KG1 (cell line): ENCODE data around the gene COL19A1.

Source experiments
- DNase-seq: peaks from one replicate; lab custom pipeline; 2025; lab: John Stamatoyannopoulos, UW

The COL19A1 gene

GRCh38 chr6:70125602-70126001, 259.2 kb downstream of the COL19A1 start:
- DNase-seq = no peak

GRCh38 chr6:70129341-70129740, 263.0 kb downstream of the COL19A1 start:
- no peak for DNase-seq

- no peak for DNase-seq
Measured at GRCh38 chr6:70130865-70131264, 264.5 kb downstream of the COL19A1 start.

GRCh38 chr6:70131528-70131927, 265.2 kb downstream of the COL19A1 start:
- DNase-seq = no peak

- DNase-seq = no peak
Measured at GRCh38 chr6:70133246-70133645, 266.9 kb downstream of the COL19A1 start.

GRCh38 chr6:70134542-70134941, 268.2 kb downstream of the COL19A1 start:
- no peak for DNase-seq

GRCh38 chr6:70135219-70136160, 269.1 kb downstream of the COL19A1 start:
- no peak for DNase-seq

GRCh38 chr6:70136996-70137395, 270.6 kb downstream of the COL19A1 start:
- no peak for DNase-seq

- no peak for DNase-seq
Measured at GRCh38 chr6:70140496-70140895, 274.1 kb downstream of the COL19A1 start.

GRCh38 chr6:70142034-70142433, 275.7 kb downstream of the COL19A1 start:
- DNase-seq = no peak

- DNase-seq = no peak
Measured at GRCh38 chr6:70145178-70145577, 278.8 kb downstream of the COL19A1 start.

GRCh38 chr6:70149209-70149788, 282.9 kb downstream of the COL19A1 start:
- no peak for DNase-seq

- DNase-seq = no peak
Measured at GRCh38 chr6:70150521-70150920, 284.2 kb downstream of the COL19A1 start.

- no peak for DNase-seq
Measured at GRCh38 chr6:70151616-70152015, 285.3 kb downstream of the COL19A1 start.

GRCh38 chr6:70152786-70153185, 286.4 kb downstream of the COL19A1 start:
- no peak for DNase-seq

GRCh38 chr6:70157086-70157485, 290.7 kb downstream of the COL19A1 start:
- no peak for DNase-seq

GRCh38 chr6:70160276-70160675, 293.9 kb downstream of the COL19A1 start:
- no peak for DNase-seq

GRCh38 chr6:70162972-70163371, 296.6 kb downstream of the COL19A1 start:
- DNase-seq = no peak

- DNase-seq = no peak
Measured at GRCh38 chr6:70163795-70164194, 297.4 kb downstream of the COL19A1 start.

GRCh38 chr6:70164556-70164955, 298.2 kb downstream of the COL19A1 start:
- no peak for DNase-seq

GRCh38 chr6:70166088-70166958, 300.0 kb downstream of the COL19A1 start:
- DNase-seq = no peak

- DNase-seq = no peak
Measured at GRCh38 chr6:70168681-70169377, 302.5 kb downstream of the COL19A1 start.
